OCI-LY1 (cell line): ENCODE measurements around the gene BZW2.
A peak's percentile ranks its signal among the peaks of the same experiment; 100 is the strongest.

Source experiments
- H2AFZ ChIP-seq: fragments of 200-600 bp; sonication (generic), shearing (Covaris generic); 2 replicates; pipeline ENCODE4 v1.6.0; 2014; ENCODE audit warnings: antibody characterized with exemption, mild to moderate bottlenecking, low read length
- H3F3A ChIP-seq: fragments of 200-600 bp; sonication (generic), shearing (Covaris generic); 2 replicates; pipeline ENCODE4 v1.6.0; 2014; ENCODE audit warnings: mild to moderate bottlenecking, antibody characterized with exemption, low read length, moderate library complexity; ENCODE audit not compliant: insufficient read depth
- H3K27ac ChIP-seq: fragments of 200-600 bp; sonication (generic); 2 replicates; pipeline ENCODE4 v1.5.1; 2014; ENCODE audit warnings: low read length, mixed run types, mild to moderate bottlenecking, low read depth; ENCODE audit not compliant: poor library complexity, severe bottlenecking
- H3K27me3 ChIP-seq: fragments of 200-600 bp; sonication (generic); 2 replicates; pipeline ENCODE4 v1.6.0; 2014; ENCODE audit warnings: antibody characterized with exemption, mild to moderate bottlenecking, low read length, moderate library complexity; ENCODE audit not compliant: insufficient read depth
- H3K36me3 ChIP-seq: fragments of 200-600 bp; sonication (generic); 2 replicates; pipeline ENCODE4 v1.6.1; 2014; ENCODE audit warnings: mild to moderate bottlenecking, antibody characterized with exemption, low read length, moderate library complexity, mixed read lengths; ENCODE audit not compliant: insufficient read depth
- H3K4me1 ChIP-seq: fragments of 200-600 bp; sonication (generic); 2 replicates; pipeline ENCODE4 v1.5.1; 2014; ENCODE audit warnings: mild to moderate bottlenecking, low read length, moderate library complexity; ENCODE audit not compliant: insufficient read depth, severe bottlenecking
- H3K4me2 ChIP-seq: fragments of 200-600 bp; sonication (generic), shearing (Covaris generic); 2 replicates; pipeline ENCODE4 v1.6.1; 2014; ENCODE audit warnings: low read length
- H3K4me3 ChIP-seq: fragments of 200-600 bp; sonication (generic); 2 replicates; pipeline ENCODE4 v1.5.1; 2014; ENCODE audit warnings: low read length, low read depth, mild to moderate bottlenecking, mixed read lengths; ENCODE audit not compliant: poor library complexity, severe bottlenecking
- H3K79me2 ChIP-seq: fragments of 200-600 bp; shearing (Covaris generic); 2 replicates; pipeline ENCODE4 v1.6.1; 2016; ENCODE audit warnings: mixed run types, low read length, mixed read lengths; ENCODE audit not compliant: insufficient read depth
- H3K9ac ChIP-seq: fragments of 200-600 bp; sonication (generic), shearing (Covaris generic); 2 replicates; pipeline ENCODE4 v1.6.1; 2014; ENCODE audit warnings: mild to moderate bottlenecking, low read length, mixed read lengths
- H3K9me2 ChIP-seq: fragments of 200-600 bp; sonication (generic), shearing (Covaris generic); 2 replicates; pipeline ENCODE4 v1.6.1; 2014; ENCODE audit warnings: low read depth, mild to moderate bottlenecking, low read length, mixed read lengths
- H3K9me3 ChIP-seq: fragments of 200-600 bp; shearing (Covaris generic); 2 replicates; pipeline ENCODE4 v1.6.1; 2014; ENCODE audit warnings: low read length, mixed read lengths
- H4K20me1 ChIP-seq: fragments of 200-600 bp; sonication (generic), shearing (Covaris generic); 2 replicates; pipeline ENCODE4 v1.6.0; 2016; ENCODE audit warnings: mild to moderate bottlenecking, low read length; ENCODE audit not compliant: insufficient read depth
- EZH2 ChIP-seq: fragments of 200-600 bp; sonication (generic), shearing (Covaris generic); IDR thresholded peaks from 2 replicates; pipeline ENCODE4 v1.8.0; 2017; ENCODE audit warnings: borderline replicate concordance, mixed run types, mild to moderate bottlenecking, antibody characterized with exemption, low read length, moderate library complexity, mixed read lengths
- TF ChIP-seq, protein P1 (sequence below): fragments of 200-600 bp; sonication (generic), shearing (Covaris generic); IDR thresholded peaks from 2 replicates; pipeline ENCODE4 v1.5.1; 2017; ENCODE audit warnings: mild to moderate bottlenecking, antibody characterized with exemption, low read length, moderate library complexity, mixed read lengths

BZW2 gene

GRCh38 chr7:16702441-16702840 lies 56.5 kb downstream of the BZW2 start:
- H3K27me3 ChIP-seq, result no peaks in the 10 kb centered on the region
- peaks cover 93% of the 10 kb centered on the region for H3K36me3 ChIP-seq
- TF ChIP-seq EZH2, result no peak
- TF ChIP-seq, protein P1, sequence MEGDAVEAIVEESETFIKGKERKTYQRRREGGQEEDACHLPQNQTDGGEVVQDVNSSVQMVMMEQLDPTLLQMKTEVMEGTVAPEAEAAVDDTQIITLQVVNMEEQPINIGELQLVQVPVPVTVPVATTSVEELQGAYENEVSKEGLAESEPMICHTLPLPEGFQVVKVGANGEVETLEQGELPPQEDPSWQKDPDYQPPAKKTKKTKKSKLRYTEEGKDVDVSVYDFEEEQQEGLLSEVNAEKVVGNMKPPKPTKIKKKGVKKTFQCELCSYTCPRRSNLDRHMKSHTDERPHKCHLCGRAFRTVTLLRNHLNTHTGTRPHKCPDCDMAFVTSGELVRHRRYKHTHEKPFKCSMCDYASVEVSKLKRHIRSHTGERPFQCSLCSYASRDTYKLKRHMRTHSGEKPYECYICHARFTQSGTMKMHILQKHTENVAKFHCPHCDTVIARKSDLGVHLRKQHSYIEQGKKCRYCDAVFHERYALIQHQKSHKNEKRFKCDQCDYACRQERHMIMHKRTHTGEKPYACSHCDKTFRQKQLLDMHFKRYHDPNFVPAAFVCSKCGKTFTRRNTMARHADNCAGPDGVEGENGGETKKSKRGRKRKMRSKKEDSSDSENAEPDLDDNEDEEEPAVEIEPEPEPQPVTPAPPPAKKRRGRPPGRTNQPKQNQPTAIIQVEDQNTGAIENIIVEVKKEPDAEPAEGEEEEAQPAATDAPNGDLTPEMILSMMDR, result peak; percentile 13; the same call in 1 of the 2 replicates

DNA sequence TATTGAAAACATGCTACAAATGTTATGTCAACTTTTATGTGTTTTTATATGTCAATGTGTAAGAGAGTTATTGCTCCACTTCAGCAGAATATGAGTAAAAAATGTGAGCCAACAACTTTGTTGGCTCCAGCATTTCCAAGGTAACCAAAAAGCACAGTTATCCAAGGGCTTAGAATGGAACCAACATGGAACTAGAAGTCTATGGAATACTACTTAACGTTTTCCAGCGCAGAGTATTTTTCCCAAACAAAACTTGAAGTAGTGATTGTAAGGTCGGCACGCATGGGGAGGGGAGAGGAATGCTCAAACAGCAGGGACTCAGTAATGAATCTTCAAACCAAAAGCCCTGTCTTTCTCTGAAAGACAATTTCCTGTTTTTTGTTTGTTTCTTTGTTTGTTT lies 62.5 kb downstream of the BZW2 start:
- H3F3A ChIP-seq, result no peaks in the 10 kb centered on the region
- H3K27ac ChIP-seq, result no peak overlapping the region
- no peaks in the 10 kb centered on the region for H3K9me3 ChIP-seq
- no peak overlapping the region for H3K4me3 ChIP-seq
- H3K9ac ChIP-seq, result no peak overlapping the region
- peaks cover 53% of the 10 kb centered on the region for H3K36me3 ChIP-seq
- no peak overlapping the region for H2AFZ ChIP-seq
- H4K20me1 ChIP-seq, result no peaks in the 10 kb centered on the region
- peaks cover 7% of the 10 kb centered on the region for H3K4me1 ChIP-seq
- TF ChIP-seq, protein P1, result no peak
- TF ChIP-seq EZH2, result no peak
- H3K4me2 ChIP-seq, result no peak overlapping the region
- H3K79me2 ChIP-seq, result no peaks in the 10 kb centered on the region
- no peaks in the 10 kb centered on the region for H3K9me2 ChIP-seq
- no peaks in the 10 kb centered on the region for H3K27me3 ChIP-seq

More at GRCh38 chr7:16702441-16702840, 56.5 kb downstream of the BZW2 start:
- Histone ChIP-seq H3K4me1 (no peaks in the 10 kb centered on the region), H3K4me2 (no peak overlapping the region), H3K9me2 (no peaks in the 10 kb centered on the region), H3K79me2 (no peaks in the 10 kb centered on the region), H3K4me3 (no peak overlapping the region), H4K20me1 (no peaks in the 10 kb centered on the region), H3F3A (no peaks in the 10 kb centered on the region), H3K27ac (no peak overlapping the region), H3K9ac (no peak overlapping the region), H3K9me3 (no peaks in the 10 kb centered on the region), H2AFZ (no peak overlapping the region)

- H3K4me1 ChIP-seq, result peaks cover 7% of the 10 kb centered on the region
Observed at GRCh38 chr7:16708980-16709379, 63.0 kb downstream of the BZW2 start.

More at GRCh38 chr7:16708980-16709379, 63.0 kb downstream of the BZW2 start:
- no peaks in the 10 kb centered on the region for H4K20me1 ChIP-seq
- no peaks in the 10 kb centered on the region for H3K27me3 ChIP-seq
- no peak overlapping the region for H2AFZ ChIP-seq
- H3K36me3 ChIP-seq, result peaks cover 48% of the 10 kb centered on the region
- H3F3A ChIP-seq, result no peaks in the 10 kb centered on the region
- TF ChIP-seq, protein P1, result no peak
- no peak for TF ChIP-seq EZH2
- H3K79me2 ChIP-seq, result no peaks in the 10 kb centered on the region
- H3K27ac ChIP-seq, result no peak overlapping the region
- no peak overlapping the region for H3K4me2 ChIP-seq
- no peak overlapping the region for H3K9ac ChIP-seq
- no peaks in the 10 kb centered on the region for H3K9me2 ChIP-seq
- no peak overlapping the region for H3K4me3 ChIP-seq
- no peaks in the 10 kb centered on the region for H3K9me3 ChIP-seq
